PFSK-1 (cell line): ENCODE data around the gene LMLN.

Experiments used
- FOXP2 ChIP-seq: optimal IDR thresholded peaks from 2 replicates; pipeline ENCODE3; 2011; ENCODE audit warnings: borderline replicate concordance, control low read depth, inconsistent platforms; ENCODE audit not compliant: insufficient read depth; ENCODE audit errors: extremely low read length, extremely low read depth
- POLR2AphosphoS5 ChIP-seq: IDR thresholded peaks from 2 replicates; pipeline ENCODE4 v1.6.1; 2012; ENCODE audit warnings: low read depth, mild to moderate bottlenecking, control low read depth, low read length, moderate library complexity
- SIN3A ChIP-seq: IDR thresholded peaks from 2 replicates; pipeline ENCODE4 v1.6.1; 2012; ENCODE audit warnings: mild to moderate bottlenecking, low read length, moderate library complexity, borderline replicate concordance; ENCODE audit not compliant: insufficient read depth
- TAF1 ChIP-seq: IDR thresholded peaks from 2 replicates; pipeline ENCODE4 v1.6.1; 2012; ENCODE audit warnings: low read length, control low read depth, borderline replicate concordance; ENCODE audit not compliant: insufficient read depth
- TF ChIP-seq, protein P1 (sequence below), 2 experiments: IDR thresholded peaks; 2 replicates each; pipeline versions ENCODE4 v1.6.1 to v1.8.0; 2011 to 2012; ENCODE audit warnings: low read depth in 2 of 2, low read length in 2 of 2, control low read depth in 1 of 2, inconsistent platforms in 1 of 2, mild to moderate bottlenecking in 1 of 2, moderate library complexity in 1 of 2; ENCODE audit not compliant: insufficient read depth in 1 of 2

LMLN gene

GRCh38 chr3:198076722-198077308 lies 116.8 kb downstream of the LMLN start:
- no peak for TF ChIP-seq POLR2AphosphoS5
- TF ChIP-seq FOXP2, result no peak
- no peak for TF ChIP-seq TAF1
- no peak for TF ChIP-seq SIN3A
- TF ChIP-seq, protein P1, sequence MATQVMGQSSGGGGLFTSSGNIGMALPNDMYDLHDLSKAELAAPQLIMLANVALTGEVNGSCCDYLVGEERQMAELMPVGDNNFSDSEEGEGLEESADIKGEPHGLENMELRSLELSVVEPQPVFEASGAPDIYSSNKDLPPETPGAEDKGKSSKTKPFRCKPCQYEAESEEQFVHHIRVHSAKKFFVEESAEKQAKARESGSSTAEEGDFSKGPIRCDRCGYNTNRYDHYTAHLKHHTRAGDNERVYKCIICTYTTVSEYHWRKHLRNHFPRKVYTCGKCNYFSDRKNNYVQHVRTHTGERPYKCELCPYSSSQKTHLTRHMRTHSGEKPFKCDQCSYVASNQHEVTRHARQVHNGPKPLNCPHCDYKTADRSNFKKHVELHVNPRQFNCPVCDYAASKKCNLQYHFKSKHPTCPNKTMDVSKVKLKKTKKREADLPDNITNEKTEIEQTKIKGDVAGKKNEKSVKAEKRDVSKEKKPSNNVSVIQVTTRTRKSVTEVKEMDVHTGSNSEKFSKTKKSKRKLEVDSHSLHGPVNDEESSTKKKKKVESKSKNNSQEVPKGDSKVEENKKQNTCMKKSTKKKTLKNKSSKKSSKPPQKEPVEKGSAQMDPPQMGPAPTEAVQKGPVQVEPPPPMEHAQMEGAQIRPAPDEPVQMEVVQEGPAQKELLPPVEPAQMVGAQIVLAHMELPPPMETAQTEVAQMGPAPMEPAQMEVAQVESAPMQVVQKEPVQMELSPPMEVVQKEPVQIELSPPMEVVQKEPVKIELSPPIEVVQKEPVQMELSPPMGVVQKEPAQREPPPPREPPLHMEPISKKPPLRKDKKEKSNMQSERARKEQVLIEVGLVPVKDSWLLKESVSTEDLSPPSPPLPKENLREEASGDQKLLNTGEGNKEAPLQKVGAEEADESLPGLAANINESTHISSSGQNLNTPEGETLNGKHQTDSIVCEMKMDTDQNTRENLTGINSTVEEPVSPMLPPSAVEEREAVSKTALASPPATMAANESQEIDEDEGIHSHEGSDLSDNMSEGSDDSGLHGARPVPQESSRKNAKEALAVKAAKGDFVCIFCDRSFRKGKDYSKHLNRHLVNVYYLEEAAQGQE (IDR thresholded peaks at IDR 0.05; ENCODE audit: insufficient read depth in 1 of 2, low read depth in 2 of 2, low read length in 2 of 2), result no peak

DNA sequence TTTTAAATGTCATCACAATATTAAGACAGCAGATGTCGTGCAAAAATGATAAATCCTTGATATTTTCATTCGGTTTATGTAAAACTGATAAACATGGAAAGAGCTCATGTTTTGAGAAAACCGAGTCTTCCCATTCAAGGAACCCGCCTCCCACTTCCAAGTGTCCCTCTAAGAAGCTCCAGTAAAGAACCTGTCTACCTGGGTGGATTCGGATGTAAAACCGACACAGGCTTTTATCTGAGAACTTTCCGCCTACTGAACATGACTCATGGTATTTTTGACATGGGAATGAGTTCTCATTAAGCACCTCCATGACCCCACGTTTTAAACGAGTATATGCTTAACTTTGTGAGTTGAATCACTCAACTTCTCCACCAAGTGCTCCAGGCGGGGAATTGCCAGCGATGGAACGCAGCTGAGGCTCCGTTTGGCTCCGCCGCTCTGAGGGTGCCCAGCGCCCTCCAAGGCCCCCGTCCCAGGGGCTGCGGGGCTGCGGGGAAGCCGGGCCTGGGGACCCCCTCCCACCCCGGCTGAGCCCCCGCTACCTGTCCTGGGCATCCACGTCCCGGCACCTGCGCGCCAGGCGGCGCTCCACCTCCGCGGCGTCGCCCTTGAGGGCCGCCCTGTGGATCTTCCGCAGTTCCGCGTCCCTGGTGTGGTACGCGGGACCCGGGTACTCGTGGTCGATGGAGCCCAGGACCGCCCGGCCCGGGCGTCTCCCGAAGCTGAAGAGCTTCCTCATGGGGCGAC lies 119.9 kb downstream of the LMLN start:
- TF ChIP-seq, protein P1 (IDR thresholded peaks at IDR 0.05; ENCODE audit: insufficient read depth in 1 of 2, low read depth in 2 of 2, low read length in 2 of 2), result no peak
- TF ChIP-seq SIN3A (no peak), TAF1 (no peak), FOXP2 (no peak), POLR2AphosphoS5 (no peak)

GRCh38 chr3:198080521-198081384 lies 120.7 kb downstream of the LMLN start:
- TF ChIP-seq SIN3A, result no peak
- TF ChIP-seq POLR2AphosphoS5, result no peak
- no peak for TF ChIP-seq FOXP2
- TF ChIP-seq, protein P1 (IDR thresholded peaks at IDR 0.05; ENCODE audit: insufficient read depth in 1 of 2, low read depth in 2 of 2, low read length in 2 of 2), result no peak
- TF ChIP-seq TAF1, result no peak

DNA sequence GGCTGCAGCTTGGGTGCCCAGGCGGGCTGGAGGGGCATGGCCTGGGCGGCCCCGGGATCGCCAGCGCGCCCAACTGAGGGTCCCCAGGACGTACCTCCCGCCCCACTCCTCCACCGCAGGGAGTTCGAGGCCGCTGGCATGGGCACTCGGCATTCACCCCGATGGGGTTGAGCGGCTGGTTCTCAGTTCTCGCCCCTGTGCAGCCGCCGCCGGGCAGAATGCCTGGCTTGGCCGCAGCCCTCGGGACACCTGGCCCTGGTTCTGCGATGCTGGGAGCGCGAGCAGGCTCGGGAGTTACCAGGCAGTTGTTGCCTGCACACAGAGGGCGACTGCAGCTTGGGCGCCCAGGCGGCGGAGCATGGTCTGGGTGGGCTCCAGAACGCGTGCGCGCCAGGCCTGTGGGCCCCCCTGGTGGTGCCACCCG lies 121.4 kb downstream of the LMLN start:
- TF ChIP-seq SIN3A, result no peak
- no peak for TF ChIP-seq POLR2AphosphoS5
- TF ChIP-seq, protein P1 (IDR thresholded peaks at IDR 0.05; ENCODE audit: insufficient read depth in 1 of 2, low read depth in 2 of 2, low read length in 2 of 2), result no peak
- no peak for TF ChIP-seq TAF1
- TF ChIP-seq FOXP2, result no peak
